ENCODE results near the gene KLHDC9. TPM values are rescaled to one million over a fixed set of nuclear protein-coding genes. Genes with fewer than 3 reads are reported as not detected.
"Not testable (repeated sequence)": the region's sequence is repeated elsewhere in the genome, so short reads cannot be mapped to it uniquely, and the experiment has no call there.

Gene KLHDC9
- total RNA-seq, 1 donor = 1.4 TPM

- Histone ChIP-seq H3K4me2 (ENCODE audit: insufficient read depth, low read length) (no peak overlapping the region), H3K36me3 (ENCODE audit: insufficient read depth, low read length) (peaks cover 5% of the 10 kb centered on the region)
- no peak for TF ChIP-seq CTCF (IDR thresholded peaks at IDR 0.05; ENCODE audit: extremely low read depth, low read depth, low read length)
Measured at GRCh38 chr1:161113915-161114314, 15.8 kb downstream of the KLHDC9 start.

GRCh38 chr1:161114556-161114955, 16.4 kb downstream of the KLHDC9 start:
- TF ChIP-seq CTCF (IDR thresholded peaks at IDR 0.05; ENCODE audit: extremely low read depth, low read depth, low read length) = no peak

More at GRCh38 chr1:161113915-161114314, 15.8 kb downstream of the KLHDC9 start:
- Histone ChIP-seq H3K27me3 (ENCODE audit: insufficient read depth, low read length) (no peaks in the 10 kb centered on the region), H3K27ac (ENCODE audit: low read depth, low read length) (peak overlapping the region; percentile 98), H3K79me2 (ENCODE audit: insufficient read depth, low read length) (peaks cover 92% of the 10 kb centered on the region), H4K20me1 (ENCODE audit: insufficient read depth, low read length) (peaks cover 50% of the 10 kb centered on the region), H3K9me3 (ENCODE audit: low read depth, low read length) (no peaks in the 10 kb centered on the region), H3K4me3 (ENCODE audit: insufficient read depth, low read length) (no peak overlapping the region), H2AFZ (ENCODE audit: low read length) (no peak overlapping the region), H3K4me1 (ENCODE audit: insufficient read depth, low read length) (peaks cover 40% of the 10 kb centered on the region)
- no peak for DNase-seq (ENCODE audit: insufficient read length, low spot score, missing footprints)

GRCh38 chr1:161115132-161115711, 17.1 kb downstream of the KLHDC9 start:
- H3K9me3 ChIP-seq (ENCODE audit: low read depth, low read length) = no peaks in the 10 kb centered on the region
- no peaks in the 10 kb centered on the region for H3K27me3 ChIP-seq (ENCODE audit: insufficient read depth, low read length)
- peaks cover 87% of the 10 kb centered on the region for H3K79me2 ChIP-seq (ENCODE audit: insufficient read depth, low read length)
- H3K4me3 ChIP-seq (ENCODE audit: insufficient read depth, low read length) = no peak overlapping the region
- peak overlapping the region; percentile 98 for H3K27ac ChIP-seq (ENCODE audit: low read depth, low read length)
- no peak overlapping the region for H2AFZ ChIP-seq (ENCODE audit: low read length)
- H4K20me1 ChIP-seq (ENCODE audit: insufficient read depth, low read length) = peaks cover 42% of the 10 kb centered on the region
- peak overlapping the region; percentile 42 for H3K4me2 ChIP-seq (ENCODE audit: insufficient read depth, low read length)
- DNase-seq (ENCODE audit: insufficient read length, low spot score, missing footprints) = no peak
- no peak for TF ChIP-seq CTCF (IDR thresholded peaks at IDR 0.05; ENCODE audit: extremely low read depth, low read depth, low read length)
- peaks cover 6% of the 10 kb centered on the region for H3K36me3 ChIP-seq (ENCODE audit: insufficient read depth, low read length)
- H3K4me1 ChIP-seq (ENCODE audit: insufficient read depth, low read length) = peaks cover 53% of the 10 kb centered on the region

More at GRCh38 chr1:161114556-161114955, 16.4 kb downstream of the KLHDC9 start:
- peaks cover 45% of the 10 kb centered on the region for H4K20me1 ChIP-seq (ENCODE audit: insufficient read depth, low read length)
- H3K36me3 ChIP-seq (ENCODE audit: insufficient read depth, low read length) = peaks cover 3% of the 10 kb centered on the region
- peaks cover 47% of the 10 kb centered on the region for H3K4me1 ChIP-seq (ENCODE audit: insufficient read depth, low read length)
- H3K27me3 ChIP-seq (ENCODE audit: insufficient read depth, low read length) = no peaks in the 10 kb centered on the region
- no peak overlapping the region for H2AFZ ChIP-seq (ENCODE audit: low read length)
- H3K4me2 ChIP-seq (ENCODE audit: insufficient read depth, low read length) = peak overlapping the region; percentile 27
- no peak for DNase-seq (ENCODE audit: insufficient read length, low spot score, missing footprints)
- no peaks in the 10 kb centered on the region for H3K9me3 ChIP-seq (ENCODE audit: low read depth, low read length)
- H3K79me2 ChIP-seq (ENCODE audit: insufficient read depth, low read length) = peaks cover 91% of the 10 kb centered on the region
- peak overlapping the region; percentile 98 for H3K27ac ChIP-seq (ENCODE audit: low read depth, low read length)
- H3K4me3 ChIP-seq (ENCODE audit: insufficient read depth, low read length) = no peak overlapping the region

- Histone ChIP-seq H3K79me2 (ENCODE audit: insufficient read depth, low read length) (peaks cover 87% of the 10 kb centered on the region), H4K20me1 (ENCODE audit: insufficient read depth, low read length) (peaks cover 43% of the 10 kb centered on the region), H3K4me2 (ENCODE audit: insufficient read depth, low read length) (peak overlapping the region; percentile 42), H3K36me3 (ENCODE audit: insufficient read depth, low read length) (peaks cover 12% of the 10 kb centered on the region), H3K4me1 (ENCODE audit: insufficient read depth, low read length) (peaks cover 53% of the 10 kb centered on the region), H3K27ac (ENCODE audit: low read depth, low read length) (peak overlapping the region; percentile 98)
- not testable (repeated sequence) for H3K27me3 ChIP-seq (ENCODE audit: insufficient read depth, low read length); H2AFZ ChIP-seq (ENCODE audit: low read length); H3K9me3 ChIP-seq (ENCODE audit: low read depth, low read length); DNase-seq (ENCODE audit: insufficient read length, low spot score, missing footprints); H3K4me3 ChIP-seq (ENCODE audit: insufficient read depth, low read length)
Measured at GRCh38 chr1:161115961-161116360, 17.8 kb downstream of the KLHDC9 start.

All from osteoblast (primary cell).